C4-2B (cell line): Measurements from ENCODE around the gene CCL18.

ENCODE experiments used
- ZFX ChIP-seq: fragments of 450-650 bp; IDR thresholded peaks from 2 replicates; pipeline ENCODE4 v1.6.1; 2017
- TF ChIP-seq, protein P1 (sequence below): fragments of 450-650 bp; conservative IDR thresholded peaks from 2 replicates; pipeline ENCODE4 v1.5.1; 2017; ENCODE audit warnings: mild to moderate bottlenecking

DNA sequence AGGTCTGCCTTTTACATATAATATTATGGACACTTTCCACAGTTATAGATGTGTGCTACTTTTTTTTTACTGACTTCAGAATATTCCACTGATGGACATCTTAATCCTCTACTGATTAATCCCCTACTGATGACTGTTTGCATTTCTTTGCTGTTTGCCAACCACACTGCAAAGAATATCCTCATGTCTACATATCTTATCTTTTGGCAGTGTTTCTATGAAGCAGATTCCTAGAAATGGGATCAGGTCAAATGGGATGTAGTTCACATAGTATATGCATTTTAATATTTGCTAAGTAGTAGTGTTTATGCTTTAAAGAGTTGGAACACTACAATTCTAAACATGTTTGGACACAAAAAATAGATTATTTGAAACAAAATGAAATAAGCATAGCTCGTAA lies 22.7 kb downstream of the CCL18 start:
- TF ChIP-seq, protein P1, sequence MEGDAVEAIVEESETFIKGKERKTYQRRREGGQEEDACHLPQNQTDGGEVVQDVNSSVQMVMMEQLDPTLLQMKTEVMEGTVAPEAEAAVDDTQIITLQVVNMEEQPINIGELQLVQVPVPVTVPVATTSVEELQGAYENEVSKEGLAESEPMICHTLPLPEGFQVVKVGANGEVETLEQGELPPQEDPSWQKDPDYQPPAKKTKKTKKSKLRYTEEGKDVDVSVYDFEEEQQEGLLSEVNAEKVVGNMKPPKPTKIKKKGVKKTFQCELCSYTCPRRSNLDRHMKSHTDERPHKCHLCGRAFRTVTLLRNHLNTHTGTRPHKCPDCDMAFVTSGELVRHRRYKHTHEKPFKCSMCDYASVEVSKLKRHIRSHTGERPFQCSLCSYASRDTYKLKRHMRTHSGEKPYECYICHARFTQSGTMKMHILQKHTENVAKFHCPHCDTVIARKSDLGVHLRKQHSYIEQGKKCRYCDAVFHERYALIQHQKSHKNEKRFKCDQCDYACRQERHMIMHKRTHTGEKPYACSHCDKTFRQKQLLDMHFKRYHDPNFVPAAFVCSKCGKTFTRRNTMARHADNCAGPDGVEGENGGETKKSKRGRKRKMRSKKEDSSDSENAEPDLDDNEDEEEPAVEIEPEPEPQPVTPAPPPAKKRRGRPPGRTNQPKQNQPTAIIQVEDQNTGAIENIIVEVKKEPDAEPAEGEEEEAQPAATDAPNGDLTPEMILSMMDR: no peak
- TF ChIP-seq ZFX: no peak
